ENCODE data around the gene BCL2.

DNA sequence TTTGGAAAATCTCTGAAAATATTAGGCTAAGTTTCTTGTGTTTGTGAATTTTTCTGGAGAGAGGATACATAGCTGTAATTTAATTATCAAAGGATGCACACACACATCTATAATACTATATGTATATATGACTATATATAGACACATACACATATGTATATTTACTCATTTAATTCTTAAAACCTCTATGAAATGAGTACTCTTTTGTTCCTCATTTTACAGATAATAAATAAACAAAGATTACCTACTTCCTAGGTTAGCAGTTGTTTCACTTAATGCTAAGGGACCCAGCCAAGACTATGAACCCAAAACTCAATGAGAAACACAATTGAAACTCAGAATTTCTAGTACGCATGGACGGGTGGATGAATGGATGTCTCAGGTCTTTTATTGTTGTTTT lies 145.6 kb downstream of the BCL2 start:
- TF ChIP-seq, protein P1, sequence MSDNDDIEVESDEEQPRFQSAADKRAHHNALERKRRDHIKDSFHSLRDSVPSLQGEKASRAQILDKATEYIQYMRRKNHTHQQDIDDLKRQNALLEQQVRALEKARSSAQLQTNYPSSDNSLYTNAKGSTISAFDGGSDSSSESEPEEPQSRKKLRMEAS (CRISPR knock-in tag; IDR thresholded peaks at IDR 0.05): no peak
- TF ChIP-seq SP1 (CRISPR knock-in tag; conservative IDR thresholded peaks at IDR 0.05) (no peak), SMAD4 (CRISPR knock-in tag; IDR thresholded peaks at IDR 0.05) (no peak), FOXP1 (CRISPR knock-in tag; IDR thresholded peaks at IDR 0.05; ENCODE audit: borderline replicate concordance) (no peak), TP53 (CRISPR knock-in tag; IDR thresholded peaks at IDR 0.05) (no peak), ZNF121 (CRISPR knock-in tag; IDR thresholded peaks at IDR 0.05) (no peak), KAT7 (CRISPR knock-in tag; IDR thresholded peaks at IDR 0.05; ENCODE audit: borderline replicate concordance) (no peak), ELF4 (CRISPR knock-in tag; IDR thresholded peaks at IDR 0.05; ENCODE audit: low read depth) (no peak), CREB1 (CRISPR knock-in tag; IDR thresholded peaks at IDR 0.05) (no peak), ZNF263 (CRISPR knock-in tag; IDR thresholded peaks at IDR 0.05; ENCODE audit: low read depth) (no peak), ZNF232 (CRISPR knock-in tag; IDR thresholded peaks at IDR 0.05) (no peak)
- TF ChIP-seq, protein P2, sequence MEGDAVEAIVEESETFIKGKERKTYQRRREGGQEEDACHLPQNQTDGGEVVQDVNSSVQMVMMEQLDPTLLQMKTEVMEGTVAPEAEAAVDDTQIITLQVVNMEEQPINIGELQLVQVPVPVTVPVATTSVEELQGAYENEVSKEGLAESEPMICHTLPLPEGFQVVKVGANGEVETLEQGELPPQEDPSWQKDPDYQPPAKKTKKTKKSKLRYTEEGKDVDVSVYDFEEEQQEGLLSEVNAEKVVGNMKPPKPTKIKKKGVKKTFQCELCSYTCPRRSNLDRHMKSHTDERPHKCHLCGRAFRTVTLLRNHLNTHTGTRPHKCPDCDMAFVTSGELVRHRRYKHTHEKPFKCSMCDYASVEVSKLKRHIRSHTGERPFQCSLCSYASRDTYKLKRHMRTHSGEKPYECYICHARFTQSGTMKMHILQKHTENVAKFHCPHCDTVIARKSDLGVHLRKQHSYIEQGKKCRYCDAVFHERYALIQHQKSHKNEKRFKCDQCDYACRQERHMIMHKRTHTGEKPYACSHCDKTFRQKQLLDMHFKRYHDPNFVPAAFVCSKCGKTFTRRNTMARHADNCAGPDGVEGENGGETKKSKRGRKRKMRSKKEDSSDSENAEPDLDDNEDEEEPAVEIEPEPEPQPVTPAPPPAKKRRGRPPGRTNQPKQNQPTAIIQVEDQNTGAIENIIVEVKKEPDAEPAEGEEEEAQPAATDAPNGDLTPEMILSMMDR (IDR thresholded peaks at IDR 0.05): no peak
- TF ChIP-seq, protein P3, sequence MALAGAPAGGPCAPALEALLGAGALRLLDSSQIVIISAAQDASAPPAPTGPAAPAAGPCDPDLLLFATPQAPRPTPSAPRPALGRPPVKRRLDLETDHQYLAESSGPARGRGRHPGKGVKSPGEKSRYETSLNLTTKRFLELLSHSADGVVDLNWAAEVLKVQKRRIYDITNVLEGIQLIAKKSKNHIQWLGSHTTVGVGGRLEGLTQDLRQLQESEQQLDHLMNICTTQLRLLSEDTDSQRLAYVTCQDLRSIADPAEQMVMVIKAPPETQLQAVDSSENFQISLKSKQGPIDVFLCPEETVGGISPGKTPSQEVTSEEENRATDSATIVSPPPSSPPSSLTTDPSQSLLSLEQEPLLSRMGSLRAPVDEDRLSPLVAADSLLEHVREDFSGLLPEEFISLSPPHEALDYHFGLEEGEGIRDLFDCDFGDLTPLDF (CRISPR knock-in tag; IDR thresholded peaks at IDR 0.05): no peak
